ENCODE measurements around the gene TUBGCP6.

DNA sequence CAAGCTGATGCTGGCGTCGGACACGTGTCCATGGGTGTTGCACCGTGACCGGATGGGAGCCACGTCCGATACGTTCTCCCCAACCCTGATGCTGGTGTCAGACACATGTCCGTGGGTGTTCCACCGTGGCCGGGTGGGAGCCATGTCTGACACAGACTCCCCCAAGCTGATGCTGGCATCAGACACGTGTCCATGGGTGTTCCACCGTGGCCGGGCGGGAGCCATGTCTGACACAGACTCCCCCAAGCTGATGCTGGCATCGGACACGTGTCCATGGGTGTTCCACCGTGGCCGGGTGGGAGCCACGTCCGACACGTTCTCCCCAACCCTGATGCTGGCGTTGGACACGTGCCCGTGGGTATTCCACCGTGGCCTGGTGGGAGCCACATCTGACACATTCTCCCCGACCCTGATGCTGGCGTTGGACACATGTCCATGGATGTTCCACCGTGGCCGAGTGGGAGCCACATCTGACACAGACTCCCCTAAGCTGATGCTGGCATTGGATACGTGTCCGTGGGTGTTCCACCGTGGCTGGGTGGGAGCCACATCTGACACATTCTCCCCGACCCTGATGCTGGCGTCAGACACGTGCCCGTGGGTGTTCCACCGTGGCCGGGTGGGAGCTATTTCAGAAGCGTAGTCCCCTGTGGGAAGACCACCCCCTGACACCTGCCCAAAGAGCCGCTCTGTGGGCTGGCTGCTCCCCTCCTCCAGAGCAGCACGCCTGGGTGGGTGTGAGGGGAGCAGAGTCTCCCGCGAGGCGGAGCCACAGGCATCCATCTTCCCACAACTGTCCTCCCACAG lies 24.0 kb downstream of the TUBGCP6 start:
- TF ChIP-seq POLR2A (IDR thresholded peaks at IDR 0.05) (no peak), EP300 (IDR thresholded peaks at IDR 0.05) (no peak)
- TF ChIP-seq, protein P1, sequence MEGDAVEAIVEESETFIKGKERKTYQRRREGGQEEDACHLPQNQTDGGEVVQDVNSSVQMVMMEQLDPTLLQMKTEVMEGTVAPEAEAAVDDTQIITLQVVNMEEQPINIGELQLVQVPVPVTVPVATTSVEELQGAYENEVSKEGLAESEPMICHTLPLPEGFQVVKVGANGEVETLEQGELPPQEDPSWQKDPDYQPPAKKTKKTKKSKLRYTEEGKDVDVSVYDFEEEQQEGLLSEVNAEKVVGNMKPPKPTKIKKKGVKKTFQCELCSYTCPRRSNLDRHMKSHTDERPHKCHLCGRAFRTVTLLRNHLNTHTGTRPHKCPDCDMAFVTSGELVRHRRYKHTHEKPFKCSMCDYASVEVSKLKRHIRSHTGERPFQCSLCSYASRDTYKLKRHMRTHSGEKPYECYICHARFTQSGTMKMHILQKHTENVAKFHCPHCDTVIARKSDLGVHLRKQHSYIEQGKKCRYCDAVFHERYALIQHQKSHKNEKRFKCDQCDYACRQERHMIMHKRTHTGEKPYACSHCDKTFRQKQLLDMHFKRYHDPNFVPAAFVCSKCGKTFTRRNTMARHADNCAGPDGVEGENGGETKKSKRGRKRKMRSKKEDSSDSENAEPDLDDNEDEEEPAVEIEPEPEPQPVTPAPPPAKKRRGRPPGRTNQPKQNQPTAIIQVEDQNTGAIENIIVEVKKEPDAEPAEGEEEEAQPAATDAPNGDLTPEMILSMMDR (IDR thresholded peaks at IDR 0.05): no peak

Data from stomach (tissue), 4 donors.